Sigmoid colon (tissue), 7 donors: ENCODE results near the gene KHNYN. TPM values are rescaled to one million over a fixed set of nuclear protein-coding genes. Genes with fewer than 3 reads are reported as not detected.

Source experiments
- DNase-seq: peaks from one replicate; pipeline ENCODE4 v3.0.0-alpha.2; 2019
- H3K27ac ChIP-seq, 4 donors: fragments of 200-600 bp; sonication (generic); one replicate each; pipeline ENCODE4 v1.5.1; 2016 to 2019; ENCODE audit warnings: mild to moderate bottlenecking in 1 of 4
- H3K27me3 ChIP-seq, 3 donors: fragments of 200-600 bp; sonication (generic); one replicate each; pipeline ENCODE4 v1.5.1; 2019; ENCODE audit warnings: mild to moderate bottlenecking in 1 of 3
- H3K36me3 ChIP-seq, 4 donors: fragments of 200-600 bp; sonication (generic); one replicate each; pipeline ENCODE4 v1.5.1; 2016 to 2019
- H3K4me1 ChIP-seq, 4 donors: fragments of 200-600 bp; sonication (generic); one replicate each; pipeline ENCODE4 v1.5.1; 2017 to 2019
- H3K4me3 ChIP-seq, 4 donors: fragments of 200-600 bp; sonication (generic); one replicate each; pipeline ENCODE4 v1.5.1; 2017 to 2019; ENCODE audit warnings: mild to moderate bottlenecking in 2 of 4, moderate library complexity in 1 of 4
- H3K9me3 ChIP-seq, 4 donors: fragments of 200-600 bp in 3 of 4; sonication (generic) in 3 of 4; one replicate each; pipeline versions ENCODE4 v1.5.1 to v1.6.1; 2013 to 2019
- EP300 ChIP-seq, 4 donors: sonication (generic); formaldehyde crosslinking; IDR thresholded peaks; one replicate each; pipeline ENCODE4 v1.6.1; 2017; ENCODE audit warnings: antibody characterized with exemption in 4 of 4
- POLR2A ChIP-seq, 2 donors: fragments of 450-650 bp; IDR thresholded peaks; one replicate each; pipeline ENCODE4 v1.6.1; 2016; ENCODE audit warnings: antibody characterized with exemption in 2 of 2, mild to moderate bottlenecking in 2 of 2, moderate library complexity in 2 of 2
- POLR2AphosphoS5 ChIP-seq, 4 donors: sonication (generic); formaldehyde crosslinking; IDR thresholded peaks; one replicate each; pipeline ENCODE4 v1.6.1; 2017; ENCODE audit warnings: antibody characterized with exemption in 4 of 4
- WGBS, 2 donors: extraction: QIAGEN DNeasy Blood & Tissue Kit; methylation state at CpG; one replicate each; pipeline ENCODE4 v1.1.7; 2013; 5-methylcytosine and 5-hydroxymethylcytosine counted together
- intact Hi-C: fragments of 100-400 bp; cut with DNase I; formaldehyde crosslinking; loops from one replicate; pipeline ENCODE4 v1.15.1; 2023
- polyA plus RNA-seq, 3 donors: library from polyadenylated mRNA; stranded (reverse); fragments of 200-250 nt; gene quantifications; one replicate each; pipeline ENCODE4 v1.2.3, GENCODE V29; 2013
- total RNA-seq, 4 donors: library from RNA; depleted of rRNA; stranded (reverse); fragments of >200 nt; gene quantifications; one replicate each; pipeline ENCODE4 v1.1.0, GENCODE V29; 2016
- TF ChIP-seq, protein P1 (sequence below), 4 experiments: fragments of 450-650 bp in 3 of 4; fragments of 200-600 bp in 1 of 4; IDR thresholded peaks; one replicate each; pipeline ENCODE4 v1.5.1; 2016 to 2019; ENCODE audit warnings: antibody characterized with exemption in 4 of 4, mild to moderate bottlenecking in 3 of 4, moderate library complexity in 2 of 4
- donor health status: healthy with polysubstance abuse.
- donor health status: Bipolar disorder and iron deficiency.
- donor health status: healthy.

The KHNYN gene
- total and polyA plus RNA-seq, 7 donors, result 16.2 to 64.6 (median 46.9) TPM

DNA sequence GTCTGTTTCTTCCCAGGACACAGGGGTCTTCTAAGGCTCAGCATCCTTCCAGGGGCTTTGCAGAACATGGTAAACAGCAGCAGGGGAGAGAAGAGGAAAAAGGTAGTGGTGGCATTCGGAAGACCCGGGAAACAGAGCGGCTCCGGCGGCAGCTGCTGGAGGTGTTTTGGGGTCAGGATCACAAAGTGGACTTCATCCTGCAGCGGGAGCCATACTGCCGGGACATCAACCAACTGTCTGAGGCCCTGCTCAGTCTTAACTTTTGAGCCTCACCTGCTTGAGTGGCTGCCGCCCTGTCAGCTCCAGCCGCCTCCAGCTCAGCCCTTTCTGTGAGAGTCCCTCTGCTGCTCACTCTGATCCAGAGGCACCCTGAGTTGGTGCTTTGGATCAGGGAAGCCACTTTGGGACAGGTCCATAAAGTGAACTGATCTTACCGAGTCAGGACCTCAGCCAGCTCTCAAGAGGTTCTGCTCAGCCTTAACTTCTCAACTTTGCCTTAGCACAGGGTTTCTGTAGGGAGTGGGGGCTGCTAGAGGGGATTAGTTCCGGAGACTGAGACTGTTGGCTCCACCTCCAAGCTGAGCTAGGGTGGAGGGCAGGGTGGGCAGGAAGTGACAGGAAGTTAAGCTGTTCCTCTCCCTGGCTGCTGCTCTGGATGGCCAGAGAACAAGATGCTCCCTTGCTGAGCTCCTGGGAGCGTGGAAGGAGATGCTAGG, 7.4 kb downstream of the KHNYN start:
- H3K9me3 ChIP-seq, result no peaks in the 10 kb centered on the region
- H3K27ac ChIP-seq, result peak overlapping the region; percentile 66 to 72 (median 68)
- TF ChIP-seq POLR2AphosphoS5 (IDR thresholded peaks at IDR 0.05) (peak in 1 of 4 donors; percentile 13), EP300 (IDR thresholded peaks at IDR 0.05) (no peak), POLR2A (IDR thresholded peaks at IDR 0.05) (no peak)
- TF ChIP-seq, protein P1, sequence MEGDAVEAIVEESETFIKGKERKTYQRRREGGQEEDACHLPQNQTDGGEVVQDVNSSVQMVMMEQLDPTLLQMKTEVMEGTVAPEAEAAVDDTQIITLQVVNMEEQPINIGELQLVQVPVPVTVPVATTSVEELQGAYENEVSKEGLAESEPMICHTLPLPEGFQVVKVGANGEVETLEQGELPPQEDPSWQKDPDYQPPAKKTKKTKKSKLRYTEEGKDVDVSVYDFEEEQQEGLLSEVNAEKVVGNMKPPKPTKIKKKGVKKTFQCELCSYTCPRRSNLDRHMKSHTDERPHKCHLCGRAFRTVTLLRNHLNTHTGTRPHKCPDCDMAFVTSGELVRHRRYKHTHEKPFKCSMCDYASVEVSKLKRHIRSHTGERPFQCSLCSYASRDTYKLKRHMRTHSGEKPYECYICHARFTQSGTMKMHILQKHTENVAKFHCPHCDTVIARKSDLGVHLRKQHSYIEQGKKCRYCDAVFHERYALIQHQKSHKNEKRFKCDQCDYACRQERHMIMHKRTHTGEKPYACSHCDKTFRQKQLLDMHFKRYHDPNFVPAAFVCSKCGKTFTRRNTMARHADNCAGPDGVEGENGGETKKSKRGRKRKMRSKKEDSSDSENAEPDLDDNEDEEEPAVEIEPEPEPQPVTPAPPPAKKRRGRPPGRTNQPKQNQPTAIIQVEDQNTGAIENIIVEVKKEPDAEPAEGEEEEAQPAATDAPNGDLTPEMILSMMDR (IDR thresholded peaks at IDR 0.05), result peak in 1 of 4 experiments; percentile 4
- peaks cover 0 to 48% (median 45%) of the 10 kb centered on the region in 4 donors for H3K4me1 ChIP-seq
- intact Hi-C loops, result loop anchor here (10.0 kb wide), 2 partner anchors 292 to 1592 kb away; partner anchors contain the start of genes EMC9, PSME2 and RNF31
- WGBS, 2 donors, result 69 to 85% methylated on average over 12 of the region's 12 CpGs
- H3K4me3 ChIP-seq, result no peak overlapping the region
- peak; percentile 64 for DNase-seq
- H3K27me3 ChIP-seq, result no peaks in the 10 kb centered on the region
- peaks cover 17 to 89% (median 42%) of the 10 kb centered on the region in 4 donors for H3K36me3 ChIP-seq

DNA sequence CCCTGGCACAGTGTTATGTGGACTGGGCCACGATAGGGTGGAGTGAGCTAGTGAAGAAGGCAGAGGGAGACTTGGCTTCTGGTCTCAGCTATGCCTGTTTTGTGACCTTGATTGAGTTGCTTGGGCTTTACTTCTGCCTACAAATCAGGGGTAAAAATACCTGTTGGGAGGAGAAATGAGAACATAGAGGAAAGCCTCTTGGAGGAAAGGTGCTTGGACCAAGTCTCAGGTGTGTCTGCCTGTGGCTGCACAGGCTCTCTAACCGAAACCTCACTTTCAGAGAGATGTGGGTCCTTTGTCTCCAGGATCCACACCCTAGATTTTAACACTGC, 7.9 kb downstream of the KHNYN start:
- no peak overlapping the region for H3K4me3 ChIP-seq
- H3K9me3 ChIP-seq, result no peaks in the 10 kb centered on the region
- H3K27ac ChIP-seq, result peak overlapping the region in 3 of 4 donors; percentile 66 to 72 (median 71)
- no peak for TF ChIP-seq EP300 (IDR thresholded peaks at IDR 0.05)
- TF ChIP-seq, protein P1 (IDR thresholded peaks at IDR 0.05), result no peak
- TF ChIP-seq POLR2A (IDR thresholded peaks at IDR 0.05), result no peak
- no peak for TF ChIP-seq POLR2AphosphoS5 (IDR thresholded peaks at IDR 0.05)
- intact Hi-C loops, result loop anchor here (10.0 kb wide), 2 partner anchors 293 to 1593 kb away; partner anchors contain the start of genes EMC9, PSME2 and RNF31
- DNase-seq, result no peak
- WGBS, 2 donors, result 73 to 87% methylated on average over 2 of the region's 2 CpGs
- H3K36me3 ChIP-seq, result peaks cover 17 to 83% (median 38%) of the 10 kb centered on the region in 4 donors
- H3K27me3 ChIP-seq, result no peaks in the 10 kb centered on the region
- H3K4me1 ChIP-seq, result peaks cover 0 to 43% (median 41%) of the 10 kb centered on the region in 4 donors

DNA sequence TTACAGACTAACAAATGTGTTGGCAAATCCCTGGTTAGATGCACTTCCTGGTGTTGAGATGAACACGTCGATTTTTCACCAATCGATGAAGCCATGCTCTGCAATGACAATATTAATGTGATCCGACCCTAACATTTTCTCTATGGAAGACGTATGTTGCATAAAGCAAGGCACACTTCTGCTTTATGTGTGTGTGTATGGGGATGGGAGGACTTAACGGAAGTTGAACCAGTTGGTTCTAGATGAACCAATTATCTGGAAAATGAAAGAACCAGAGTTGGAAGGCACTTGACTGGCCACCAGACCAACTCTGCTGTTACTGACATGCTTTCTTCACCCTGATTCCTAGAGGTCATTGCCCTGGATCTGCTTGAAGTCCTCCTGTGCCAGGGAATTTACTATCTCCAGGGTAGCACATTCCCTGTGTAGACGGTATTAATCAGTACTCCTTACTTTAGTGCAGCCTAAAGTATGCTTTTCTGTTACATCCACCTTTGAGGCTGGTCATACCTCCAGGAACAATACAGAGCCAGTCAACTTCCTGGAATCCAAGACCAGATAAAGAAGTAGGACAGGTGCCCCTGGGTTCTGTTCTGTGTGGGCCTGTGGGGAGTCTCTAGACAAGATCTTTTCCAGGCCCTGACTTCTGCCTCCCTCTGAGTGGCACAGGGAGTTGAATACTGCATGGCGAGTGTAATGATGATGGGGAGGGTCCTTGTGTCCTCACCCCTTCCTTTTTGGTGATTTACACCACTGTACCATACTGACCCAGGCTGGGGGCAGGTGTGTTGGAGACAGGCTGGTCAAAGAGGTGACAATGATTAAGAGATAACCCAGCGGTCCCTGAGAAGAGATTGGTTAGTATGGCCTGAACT, 8.7 kb downstream of the KHNYN start:
- WGBS, 2 donors, result 70 to 77% methylated on average over 9 of the region's 9 CpGs
- peaks cover 17 to 76% (median 33%) of the 10 kb centered on the region in 4 donors for H3K36me3 ChIP-seq
- no peak for DNase-seq

DNA sequence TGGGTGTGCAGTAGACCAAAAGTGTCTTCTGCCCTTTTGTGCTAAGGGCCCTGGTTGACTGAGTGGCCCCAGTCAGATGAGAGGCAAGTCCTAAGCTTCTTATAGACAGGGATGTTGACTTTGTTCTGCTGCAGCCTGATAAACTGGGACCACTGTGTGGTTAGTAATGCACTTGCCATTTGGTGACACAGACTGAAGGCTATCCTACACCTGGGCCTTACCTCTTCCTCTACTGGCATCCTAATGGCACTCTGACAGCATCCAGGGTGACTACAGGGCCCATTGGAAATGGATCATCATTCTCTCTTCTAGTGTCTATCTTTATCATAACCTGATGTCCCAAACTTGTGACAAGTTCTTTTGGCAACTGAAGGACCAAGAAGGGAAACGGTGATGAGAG, 9.5 kb downstream of the KHNYN start:
- no peak for TF ChIP-seq EP300 (IDR thresholded peaks at IDR 0.05)
- TF ChIP-seq, protein P1 (IDR thresholded peaks at IDR 0.05), result no peak
- no peak for TF ChIP-seq POLR2AphosphoS5 (IDR thresholded peaks at IDR 0.05)
- no peak for TF ChIP-seq POLR2A (IDR thresholded peaks at IDR 0.05)
- Histone ChIP-seq H3K4me3 (no peak overlapping the region), H3K36me3 (peaks cover 17 to 68% (median 33%) of the 10 kb centered on the region in 4 donors), H3K4me1 (peaks cover 0 to 46% (median 42%) of the 10 kb centered on the region in 4 donors), H3K9me3 (no peaks in the 10 kb centered on the region), H3K27ac (peak overlapping the region in 1 of 4 donors; percentile 97), H3K27me3 (no peaks in the 10 kb centered on the region)
- DNase-seq, result no peak
- 65 to 83% methylated on average over 1 of the region's 1 CpG for WGBS, 2 donors
- intact Hi-C loops, result loop anchor here (10.0 kb wide), 2 partner anchors 294 to 1594 kb away; partner anchors contain the start of genes EMC9, PSME2 and RNF31

More for the DNA sequence above, 8.7 kb downstream of the KHNYN start:
- H3K4me3 ChIP-seq, result no peak overlapping the region
- intact Hi-C loops, result loop anchor here (10.0 kb wide), 2 partner anchors 294 to 1594 kb away; partner anchors contain the start of genes EMC9, PSME2 and RNF31
- H3K27ac ChIP-seq, result peak overlapping the region in 1 of 4 donors; percentile 7
- H3K9me3 ChIP-seq, result no peaks in the 10 kb centered on the region
- TF ChIP-seq POLR2AphosphoS5 (IDR thresholded peaks at IDR 0.05), result peak in 1 of 4 donors; percentile 4
- TF ChIP-seq, protein P1 (IDR thresholded peaks at IDR 0.05), result no peak
- H3K27me3 ChIP-seq, result no peaks in the 10 kb centered on the region
- peaks cover 0 to 46% (median 41%) of the 10 kb centered on the region in 4 donors for H3K4me1 ChIP-seq
